ENCODE results near the gene CACFD1. TPM values are rescaled to one million over a fixed set of nuclear protein-coding genes. Genes with fewer than 3 reads are reported as not detected.

The CACFD1 gene
- total RNA-seq (2014; rRNA removed; shearing (Covaris generic)) = 2.6 and 3.8 TPM in 2 replicates

GRCh38 chr9:133459476-133460404, at the start of gene CACFD1:
CACFD1 (plus strand) TSS chr9:133459978; CDS start chr9:133460067, 89 bp downstream.
- peak; percentile 97 for DNase-seq (ENCODE audit: low read depth)

GRCh38 chr9:133415170-133415569, 44.6 kb upstream of the CACFD1 start:
- no peak for DNase-seq (ENCODE audit: low read depth)

GRCh38 chr9:133417541-133418461, 42.0 kb upstream of the CACFD1 start, which contains the start of gene REXO4:
REXO4 (minus strand) TSS chr9:133418010; CDS start chr9:133417844, 166 bp downstream.
- DNase-seq (ENCODE audit: low read depth) = peak; percentile 95

DNA sequence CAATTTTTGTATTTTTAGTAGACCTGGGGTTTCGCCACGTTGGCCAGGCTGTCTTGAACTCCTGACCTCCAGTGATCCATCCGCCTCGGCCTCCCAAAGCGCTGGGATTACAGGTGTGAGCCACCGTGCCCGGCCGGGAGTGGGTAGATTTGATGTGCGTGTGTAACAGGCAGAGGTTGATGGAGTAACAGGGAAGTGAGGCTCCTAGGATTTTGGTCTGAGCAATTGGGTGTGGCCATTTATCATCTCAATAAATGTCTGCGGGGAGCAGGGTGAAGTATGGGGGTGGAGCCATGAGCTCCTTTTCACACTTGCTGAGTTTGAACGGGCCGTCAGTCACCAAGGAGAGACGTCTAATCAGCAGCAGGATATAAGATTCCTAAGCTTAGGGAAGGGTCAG, 40.8 kb upstream of the CACFD1 start:
- no peak for DNase-seq (ENCODE audit: low read depth)

DNA sequence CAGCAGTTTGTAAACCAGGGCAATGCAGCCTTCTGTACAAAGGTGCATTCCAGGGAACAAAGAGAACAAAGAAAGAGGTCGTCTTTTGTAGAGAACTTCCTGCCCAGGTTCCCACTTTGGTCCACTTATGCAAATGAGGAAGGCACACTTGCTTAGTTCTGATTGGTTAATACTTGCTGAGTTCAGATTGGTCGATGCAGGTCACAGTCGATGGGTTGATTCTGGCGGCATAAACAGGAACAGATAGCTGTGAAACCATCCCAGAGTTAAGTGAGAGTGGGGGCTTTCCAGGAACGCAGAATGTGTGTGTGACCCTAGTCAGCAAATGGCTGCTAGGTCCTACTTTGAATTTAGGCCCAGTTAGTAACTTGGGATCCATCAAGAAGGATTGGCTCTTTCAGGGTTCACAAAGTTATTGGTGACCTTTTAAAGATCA, 39.4 kb upstream of the CACFD1 start:
- no peak for DNase-seq (ENCODE audit: low read depth)

DNA sequence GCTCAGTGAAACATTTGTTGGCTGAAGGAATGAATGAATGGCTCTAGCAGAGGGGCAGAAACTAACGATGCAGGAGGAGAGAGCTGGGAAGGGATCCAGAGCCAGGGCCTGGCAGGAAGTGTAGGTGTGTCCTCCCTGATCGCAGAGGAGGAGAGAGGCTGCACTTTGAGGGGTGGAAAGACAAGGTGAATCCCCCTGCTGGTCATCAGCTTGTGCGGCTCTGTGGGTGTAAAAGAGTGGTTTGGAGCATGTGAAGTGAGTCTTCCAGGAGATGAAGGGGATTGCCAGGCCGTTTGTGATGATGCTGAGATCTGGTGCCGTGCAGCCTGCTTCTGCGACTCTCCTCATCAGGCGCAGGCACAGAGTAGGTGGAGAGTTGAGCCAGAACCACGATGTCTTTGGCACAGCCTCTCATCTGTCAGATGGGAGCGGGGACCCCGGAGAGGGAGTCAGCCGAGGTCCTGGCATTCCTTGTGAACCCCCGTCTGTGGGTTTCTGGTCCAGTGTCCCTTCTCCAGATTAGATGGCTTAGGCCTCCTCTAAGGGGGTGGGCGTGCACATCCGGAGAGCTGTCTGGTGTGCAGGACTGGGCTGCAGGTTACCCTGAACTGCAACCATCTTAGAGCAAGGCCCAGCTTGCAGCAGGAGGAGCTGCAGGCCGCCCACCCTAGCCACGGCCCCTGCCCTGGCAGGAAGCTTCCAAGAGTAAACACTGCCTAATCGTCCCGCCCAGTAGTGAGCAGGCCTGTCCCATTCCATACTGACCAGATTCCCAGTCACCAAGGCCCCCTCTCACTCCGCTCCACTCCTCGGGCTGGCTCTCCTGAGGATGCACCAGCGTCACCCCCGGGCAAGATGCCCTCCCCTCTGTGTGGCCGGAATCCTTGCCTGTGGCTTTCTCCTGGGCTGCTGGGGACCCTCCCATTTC, 37.9 kb upstream of the CACFD1 start, which contains the start of gene ADAMTS13:
Gene ADAMTS13, plus strand, starts transcription at position 753 of the 928 bp plus-strand sequence. Its CDS starts 77 bp downstream, at position 830.
- DNase-seq (ENCODE audit: low read depth) = peak; percentile 49

DNA sequence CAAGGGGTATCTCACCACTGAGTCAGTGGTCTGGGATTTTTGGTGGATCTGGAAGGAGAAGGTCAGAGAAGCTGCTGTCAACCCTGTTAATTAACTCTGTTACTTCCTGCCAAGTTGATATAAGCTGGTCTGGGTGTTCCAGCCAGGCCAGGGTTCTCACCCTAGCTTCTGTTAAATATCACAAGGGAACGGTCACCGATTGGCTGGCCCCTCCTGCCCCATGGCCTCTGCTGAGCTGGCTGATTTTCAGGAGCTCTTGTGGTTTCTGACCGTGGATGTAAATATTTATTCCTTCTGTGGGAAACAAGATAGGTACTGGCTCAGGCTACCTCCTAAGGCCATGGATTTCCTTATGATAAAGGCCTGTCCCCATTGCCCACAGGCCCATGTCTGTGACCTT, 36.6 kb upstream of the CACFD1 start:
- DNase-seq (ENCODE audit: low read depth) = no peak

DNA sequence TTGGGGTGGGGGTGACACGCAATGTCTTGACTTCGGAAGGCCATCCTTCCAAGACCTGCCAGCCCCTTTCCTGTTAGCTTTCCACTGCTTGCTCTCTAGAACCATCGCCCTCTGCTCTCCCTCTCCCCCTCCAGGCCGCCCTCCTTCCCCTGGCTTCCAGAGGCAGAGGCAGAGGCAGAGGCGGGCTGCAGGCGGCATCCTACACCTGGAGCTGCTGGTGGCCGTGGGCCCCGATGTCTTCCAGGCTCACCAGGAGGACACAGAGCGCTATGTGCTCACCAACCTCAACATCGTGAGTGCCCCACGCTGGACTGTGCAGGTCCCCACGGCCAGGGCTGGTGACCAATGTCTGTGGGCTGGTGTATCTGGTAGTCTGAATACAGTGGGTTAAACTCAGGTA, 35.6 kb upstream of the CACFD1 start:
- no peak for DNase-seq (ENCODE audit: low read depth)

- no peak for DNase-seq (ENCODE audit: low read depth)
These were observed 34.6 kb upstream of the CACFD1 start for GRCh38 chr9:133425049-133425632.

GRCh38 chr9:133426011-133426410, 33.8 kb upstream of the CACFD1 start:
- no peak for DNase-seq (ENCODE audit: low read depth)

DNA sequence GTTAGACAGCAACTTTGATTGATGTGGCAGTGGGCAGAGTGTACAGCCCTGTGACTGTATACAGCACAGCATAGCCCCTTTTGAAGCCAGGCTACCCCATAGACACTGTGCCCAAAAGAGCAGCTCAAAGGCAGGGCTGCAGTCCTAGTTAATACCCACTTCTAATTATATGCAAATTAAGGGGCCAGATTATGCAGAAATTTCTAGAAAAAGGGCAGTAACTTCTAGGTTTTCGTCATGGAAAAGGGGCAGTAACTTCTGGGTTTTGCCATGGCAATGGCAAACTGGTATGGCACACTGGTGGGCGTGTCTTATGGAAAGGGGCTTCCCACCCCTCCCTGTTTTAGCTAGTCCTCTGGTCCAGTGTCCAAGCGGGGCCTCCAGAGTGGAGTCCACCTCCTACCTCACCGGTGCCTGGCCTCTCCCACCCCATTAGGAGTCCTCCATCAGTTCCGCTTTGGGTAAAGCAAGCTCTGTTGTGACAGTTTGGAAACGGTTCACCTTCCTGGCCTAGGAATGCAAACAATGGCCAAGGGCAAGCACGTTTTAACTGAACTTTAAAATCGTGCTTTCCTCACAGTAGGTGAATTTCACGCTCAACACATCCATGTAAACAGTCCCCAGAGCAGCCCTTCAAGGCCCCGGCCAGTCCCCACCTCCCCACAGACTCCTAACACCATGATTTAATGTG, 32.0 kb upstream of the CACFD1 start:
- no peak for DNase-seq (ENCODE audit: low read depth)

DNA sequence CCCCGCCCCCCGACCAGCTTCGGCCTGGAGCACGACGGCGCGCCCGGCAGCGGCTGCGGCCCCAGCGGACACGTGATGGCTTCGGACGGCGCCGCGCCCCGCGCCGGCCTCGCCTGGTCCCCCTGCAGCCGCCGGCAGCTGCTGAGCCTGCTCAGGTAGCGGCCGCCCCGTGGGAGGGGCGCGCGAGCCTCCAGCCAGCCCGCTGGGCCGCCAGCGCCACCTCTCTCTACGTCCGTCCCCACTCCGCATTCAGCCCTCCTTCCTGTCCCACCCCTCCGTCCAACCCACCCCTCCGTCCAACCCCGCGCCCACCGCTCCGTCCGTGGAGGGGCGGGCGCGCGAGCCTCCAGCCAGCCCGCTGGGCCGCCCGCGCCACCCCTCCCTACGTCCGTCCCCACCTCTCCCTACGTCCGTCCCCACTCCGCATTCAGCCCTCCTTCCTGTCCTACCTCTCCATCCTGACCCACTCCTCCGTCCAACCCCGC, 31.1 kb upstream of the CACFD1 start:
- peak; percentile 42 for DNase-seq (ENCODE audit: low read depth)

DNA sequence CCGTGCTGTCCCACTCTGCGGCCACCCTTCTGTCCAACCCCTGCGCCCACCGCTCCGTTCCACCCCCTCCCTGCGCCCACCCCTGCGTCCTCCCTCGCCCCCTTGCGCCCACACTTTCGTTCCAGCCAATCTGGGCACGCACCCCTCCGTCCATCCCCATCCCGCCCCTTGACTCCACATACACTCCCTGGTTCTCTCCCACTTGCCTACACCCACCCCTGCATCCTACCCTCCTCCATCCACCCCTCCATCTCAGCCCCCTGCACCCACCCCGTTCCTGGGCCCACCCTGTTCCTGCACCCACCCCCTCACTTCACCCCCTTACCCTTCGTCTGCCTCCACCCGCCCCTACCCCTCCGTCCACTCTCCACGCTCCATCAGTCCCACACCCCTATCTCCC, 30.6 kb upstream of the CACFD1 start:
- no peak for DNase-seq (ENCODE audit: low read depth)

DNA sequence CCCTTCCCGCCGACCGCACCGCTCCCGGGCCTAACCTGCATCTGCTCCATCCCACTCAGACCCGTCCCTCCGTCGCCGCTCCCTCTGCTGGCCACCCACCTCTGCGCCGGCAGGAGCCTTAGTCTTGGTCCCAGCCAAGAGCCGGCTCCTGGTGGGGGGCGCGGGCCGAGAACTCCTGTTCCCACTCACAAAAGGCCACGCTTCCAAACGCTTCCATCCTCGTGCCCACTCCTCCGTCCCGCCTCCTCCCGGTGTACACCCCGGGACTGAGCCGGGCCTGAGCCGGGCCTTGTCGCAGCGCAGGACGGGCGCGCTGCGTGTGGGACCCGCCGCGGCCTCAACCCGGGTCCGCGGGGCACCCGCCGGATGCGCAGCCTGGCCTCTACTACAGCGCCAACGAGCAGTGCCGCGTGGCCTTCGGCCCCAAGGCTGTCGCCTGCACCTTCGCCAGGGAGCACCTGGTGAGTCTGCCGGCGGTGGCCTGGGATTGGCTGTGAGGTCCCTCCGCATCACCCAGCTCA, 30.1 kb upstream of the CACFD1 start:
- DNase-seq (ENCODE audit: low read depth) = no peak

DNA sequence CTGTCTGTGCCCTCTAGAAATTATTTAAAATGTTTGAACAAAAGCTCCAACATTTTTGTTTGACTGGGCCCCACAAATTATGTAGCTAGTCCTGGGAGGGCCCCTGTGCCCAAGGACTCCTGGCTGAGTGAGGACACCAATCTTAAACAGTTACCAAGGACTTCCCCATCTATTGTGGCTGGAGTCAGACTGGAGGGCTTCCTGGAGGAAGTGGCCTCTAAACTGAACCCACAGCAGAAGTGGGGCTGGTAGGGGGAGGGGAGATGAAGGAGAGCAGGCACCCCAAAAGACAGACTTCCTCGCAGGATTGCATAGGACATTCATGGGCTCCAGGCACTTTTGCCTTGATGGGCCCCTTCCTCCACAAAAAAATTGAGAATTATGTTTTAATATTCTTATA, 29.5 kb upstream of the CACFD1 start:
- no peak for DNase-seq (ENCODE audit: low read depth)

GRCh38 chr9:133433351-133433843, 26.4 kb upstream of the CACFD1 start:
- no peak for DNase-seq (ENCODE audit: low read depth)

DNA sequence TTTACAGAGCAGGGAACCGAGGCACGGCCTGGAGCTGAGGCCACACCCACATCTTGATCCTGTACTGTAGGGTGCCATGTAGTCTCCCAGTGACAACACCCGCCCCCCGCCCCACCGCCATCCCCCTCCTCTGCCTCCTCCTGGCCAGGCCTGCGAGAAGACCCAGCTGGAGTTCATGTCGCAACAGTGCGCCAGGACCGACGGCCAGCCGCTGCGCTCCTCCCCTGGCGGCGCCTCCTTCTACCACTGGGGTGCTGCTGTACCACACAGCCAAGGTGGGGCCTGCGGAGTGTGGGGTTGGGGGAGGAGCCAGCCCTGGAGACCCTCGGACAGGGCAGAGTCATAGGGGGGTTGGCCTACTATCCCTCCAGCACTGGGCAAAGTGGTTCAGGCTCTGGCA, 23.1 kb upstream of the CACFD1 start:
- DNase-seq (ENCODE audit: low read depth) = no peak

GRCh38 chr9:133437753-133438531, 21.8 kb upstream of the CACFD1 start:
- DNase-seq (ENCODE audit: low read depth) = no peak

GRCh38 chr9:133439337-133439736, 20.4 kb upstream of the CACFD1 start:
- DNase-seq (ENCODE audit: low read depth) = no peak

All from Daoy (cell line).